GM12801 (cell line): ENCODE data around the gene UBTF.

Source experiments
- TF ChIP-seq, protein P1 (sequence below): IDR thresholded peaks from one replicate; pipeline ENCODE4 v1.5.1; 2011; ENCODE audit warnings: control low read depth; ENCODE audit not compliant: insufficient read length; ENCODE audit errors: extremely low read depth

Gene UBTF

DNA sequence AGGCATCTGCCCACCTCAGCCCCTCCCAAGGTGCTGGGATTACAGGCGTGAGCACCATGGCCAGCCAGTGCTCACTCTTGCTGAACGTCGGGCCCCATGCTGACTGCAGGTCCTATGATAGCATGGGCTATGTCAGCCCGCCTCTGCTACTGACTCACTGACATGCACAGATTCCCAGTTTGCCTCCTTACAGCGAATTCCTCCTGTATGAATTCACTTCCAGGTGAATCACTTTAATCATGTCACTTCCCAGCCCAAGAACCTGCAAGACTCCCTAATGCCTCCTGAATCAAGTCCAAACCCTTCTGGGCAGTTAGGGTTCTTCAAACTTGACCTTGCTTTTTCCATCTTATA is 16.1 kb upstream of the UBTF start:
- TF ChIP-seq, protein P1, sequence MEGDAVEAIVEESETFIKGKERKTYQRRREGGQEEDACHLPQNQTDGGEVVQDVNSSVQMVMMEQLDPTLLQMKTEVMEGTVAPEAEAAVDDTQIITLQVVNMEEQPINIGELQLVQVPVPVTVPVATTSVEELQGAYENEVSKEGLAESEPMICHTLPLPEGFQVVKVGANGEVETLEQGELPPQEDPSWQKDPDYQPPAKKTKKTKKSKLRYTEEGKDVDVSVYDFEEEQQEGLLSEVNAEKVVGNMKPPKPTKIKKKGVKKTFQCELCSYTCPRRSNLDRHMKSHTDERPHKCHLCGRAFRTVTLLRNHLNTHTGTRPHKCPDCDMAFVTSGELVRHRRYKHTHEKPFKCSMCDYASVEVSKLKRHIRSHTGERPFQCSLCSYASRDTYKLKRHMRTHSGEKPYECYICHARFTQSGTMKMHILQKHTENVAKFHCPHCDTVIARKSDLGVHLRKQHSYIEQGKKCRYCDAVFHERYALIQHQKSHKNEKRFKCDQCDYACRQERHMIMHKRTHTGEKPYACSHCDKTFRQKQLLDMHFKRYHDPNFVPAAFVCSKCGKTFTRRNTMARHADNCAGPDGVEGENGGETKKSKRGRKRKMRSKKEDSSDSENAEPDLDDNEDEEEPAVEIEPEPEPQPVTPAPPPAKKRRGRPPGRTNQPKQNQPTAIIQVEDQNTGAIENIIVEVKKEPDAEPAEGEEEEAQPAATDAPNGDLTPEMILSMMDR = no peak

DNA sequence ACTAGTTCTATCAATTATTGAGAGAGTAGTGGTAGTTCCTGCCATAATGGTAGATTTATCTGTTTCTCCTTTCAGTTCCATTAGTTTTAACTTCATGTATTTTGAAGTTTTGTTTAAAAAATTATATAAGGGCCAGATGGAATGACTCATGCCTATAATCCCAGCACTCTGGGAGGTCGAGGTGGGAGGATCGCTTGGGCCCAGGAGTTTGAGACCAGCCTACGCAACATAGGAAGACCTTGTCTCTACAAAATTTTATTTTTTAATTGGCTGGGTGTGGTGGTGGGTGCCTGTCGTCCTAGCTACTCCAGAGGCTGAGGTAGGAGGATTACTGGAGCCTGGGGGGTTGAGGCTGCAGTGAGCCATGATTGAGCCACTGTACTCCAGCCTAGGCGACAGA is 14.1 kb upstream of the UBTF start:
- TF ChIP-seq, protein P1 = no peak

DNA sequence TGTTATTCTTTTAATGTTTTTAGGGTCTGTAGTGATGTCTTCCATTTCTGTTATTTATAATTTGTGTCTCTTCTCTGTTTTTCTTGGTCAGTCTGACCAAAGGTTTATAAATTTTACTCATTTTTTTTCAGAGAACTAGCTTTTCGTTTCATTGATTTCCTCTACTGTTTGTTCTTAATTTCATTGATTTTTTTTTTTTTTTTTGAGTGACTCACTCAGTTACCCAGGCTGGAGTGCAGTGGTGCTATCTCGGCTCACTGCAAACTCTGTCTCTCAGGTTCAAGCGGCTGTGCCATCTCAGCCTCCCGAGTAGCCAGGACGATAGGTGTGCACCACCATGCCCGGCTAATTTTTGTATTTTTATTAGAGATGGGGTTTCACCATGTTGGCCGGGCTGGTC is 12.6 kb upstream of the UBTF start:
- TF ChIP-seq, protein P1 = no peak

DNA sequence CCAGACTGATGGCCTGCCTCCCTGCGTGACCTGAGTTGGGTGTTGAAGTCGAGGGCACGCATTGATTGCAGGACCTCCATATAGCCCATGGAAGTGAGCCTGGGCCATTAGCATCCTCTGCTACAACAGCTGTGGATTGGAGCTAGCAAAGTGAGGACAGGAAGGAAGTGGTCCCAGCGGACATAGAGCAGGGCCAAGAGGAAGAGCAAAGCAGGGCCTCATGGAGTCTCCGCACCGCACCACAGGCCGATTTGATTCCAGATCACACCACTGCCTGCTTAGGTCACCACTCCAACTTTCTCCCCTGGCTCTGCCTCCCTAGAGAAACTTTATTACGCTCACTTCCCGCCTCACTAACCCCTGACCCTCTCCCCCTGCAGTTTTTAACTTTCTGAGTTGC is 10.7 kb upstream of the UBTF start:
- TF ChIP-seq, protein P1 = no peak

DNA sequence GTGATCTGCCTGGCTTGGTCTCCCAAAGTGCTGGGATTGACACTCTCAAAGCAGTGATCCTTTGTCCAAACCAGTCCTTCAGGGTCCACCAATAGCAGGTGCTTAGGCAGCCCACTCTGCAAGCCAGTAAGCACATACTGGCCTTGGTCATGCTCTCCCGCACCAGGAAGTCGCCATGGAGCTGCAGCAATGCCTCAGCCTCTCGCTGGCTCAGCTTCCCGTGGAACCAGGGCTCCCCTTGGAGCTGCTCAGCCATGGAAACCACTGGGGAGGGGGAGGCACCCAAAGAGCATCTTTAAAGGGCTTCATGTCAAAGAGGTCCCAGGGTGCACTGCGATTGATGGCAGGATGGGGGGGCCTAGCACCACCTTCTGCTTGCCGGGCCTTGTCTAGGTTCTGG is 9.6 kb upstream of the UBTF start:
- TF ChIP-seq, protein P1 = no peak

DNA sequence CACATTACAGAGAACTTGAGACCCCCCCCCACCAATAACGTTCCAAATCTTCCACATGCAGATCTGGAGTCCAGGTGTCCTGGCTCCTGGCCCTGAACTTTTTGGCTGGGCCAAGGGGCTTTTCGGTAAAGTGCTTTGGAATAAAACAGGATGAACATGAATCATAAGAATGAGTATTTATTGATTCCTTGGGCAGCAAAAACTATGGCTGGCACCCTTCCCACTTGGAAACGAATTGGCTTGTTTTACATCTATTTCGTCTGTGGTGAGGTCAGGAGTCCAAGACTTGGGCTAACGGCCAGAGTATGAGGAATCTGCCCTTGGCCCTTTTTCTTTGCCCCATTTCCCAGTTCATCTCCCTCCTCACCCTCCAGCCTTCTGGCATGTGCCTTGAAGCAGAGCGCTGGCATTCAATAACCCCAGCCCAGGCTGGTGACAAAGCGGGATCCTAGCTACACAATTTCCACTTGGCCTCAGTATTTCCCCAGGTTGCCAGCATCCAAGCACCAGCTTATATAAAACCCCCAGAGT is 4.1 kb upstream of the UBTF start:
- TF ChIP-seq, protein P1 = no peak

DNA sequence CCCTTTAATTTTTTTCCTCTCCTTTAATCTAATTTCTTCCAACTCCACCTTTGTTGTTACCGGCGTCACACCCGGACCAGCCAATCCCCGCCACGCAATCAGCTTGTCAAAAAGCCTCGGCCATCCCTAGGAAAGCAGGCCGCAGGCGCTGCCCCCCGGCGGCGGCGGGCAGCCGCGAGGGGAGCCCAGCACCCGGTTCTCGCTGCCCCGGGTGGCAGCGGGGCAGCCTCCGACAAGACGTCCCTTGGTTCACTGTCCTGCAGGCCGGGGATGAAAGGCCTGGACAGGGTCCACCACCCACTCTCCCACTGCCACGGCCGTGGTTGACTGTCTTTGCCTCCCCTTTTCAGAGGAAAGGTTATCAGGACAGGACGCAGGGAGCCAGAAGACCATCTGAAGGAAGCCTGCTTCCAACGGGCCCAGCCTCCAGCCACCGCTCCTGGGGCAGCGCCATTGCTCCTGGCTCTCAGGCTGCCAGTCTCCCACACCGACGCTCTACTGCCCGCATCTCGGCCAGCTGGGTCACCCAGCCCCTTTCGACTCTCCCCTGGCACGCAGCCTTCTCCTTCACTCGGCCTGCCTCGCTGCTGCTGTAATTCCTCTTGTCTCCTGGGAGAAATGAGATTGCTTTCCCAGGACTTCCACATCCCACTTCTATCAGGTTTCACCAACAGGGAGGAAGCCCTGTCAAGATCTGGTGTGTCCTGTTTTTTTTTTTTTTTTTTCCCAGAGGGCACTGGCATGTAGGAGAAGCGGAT is 2.8 kb upstream of the UBTF start:
- TF ChIP-seq, protein P1 = no peak
